Stimulated activated CD4-positive, alpha-beta T cell treated with anti-CD3 and anti-CD28 coated beads, Interleukin-1b, Interleukin-23, amount 100 ng/mL, for 1 hour (primary cell): Measurements from ENCODE around the gene KLHL30.

Source experiments
- DNase-seq, 2 donors: peaks; one replicate each; pipeline ENCODE4 v3.0.0-alpha.2; 2020; ENCODE audit warnings: low read depth in 2 of 2

The KLHL30 gene

GRCh38 chr2:238144262-238144661, 5.8 kb downstream of the KLHL30 start:
- no peak for DNase-seq

DNA sequence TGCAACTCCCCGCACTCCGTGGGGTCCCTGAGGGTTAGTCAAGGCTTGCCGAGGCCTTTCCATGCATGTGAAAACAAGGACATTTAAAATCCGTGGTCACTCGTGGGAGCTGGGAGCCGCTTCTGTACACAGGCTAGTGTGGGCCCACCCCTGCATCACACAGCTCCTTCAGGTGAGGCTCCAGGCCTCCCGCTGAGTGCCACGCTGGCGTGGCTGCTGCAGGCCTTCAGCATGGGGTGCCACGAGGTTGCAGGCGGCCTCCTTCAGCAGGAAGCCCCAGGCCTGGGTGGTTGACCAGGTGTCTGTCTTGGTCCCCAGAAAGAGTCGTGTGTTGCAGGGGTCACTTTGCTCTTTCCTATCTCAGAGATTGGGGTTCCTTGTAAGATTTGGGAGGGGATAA, 6.6 kb downstream of the KLHL30 start:
- no peak for DNase-seq

GRCh38 chr2:238145851-238146250, 7.4 kb downstream of the KLHL30 start:
- no peak for DNase-seq

DNA sequence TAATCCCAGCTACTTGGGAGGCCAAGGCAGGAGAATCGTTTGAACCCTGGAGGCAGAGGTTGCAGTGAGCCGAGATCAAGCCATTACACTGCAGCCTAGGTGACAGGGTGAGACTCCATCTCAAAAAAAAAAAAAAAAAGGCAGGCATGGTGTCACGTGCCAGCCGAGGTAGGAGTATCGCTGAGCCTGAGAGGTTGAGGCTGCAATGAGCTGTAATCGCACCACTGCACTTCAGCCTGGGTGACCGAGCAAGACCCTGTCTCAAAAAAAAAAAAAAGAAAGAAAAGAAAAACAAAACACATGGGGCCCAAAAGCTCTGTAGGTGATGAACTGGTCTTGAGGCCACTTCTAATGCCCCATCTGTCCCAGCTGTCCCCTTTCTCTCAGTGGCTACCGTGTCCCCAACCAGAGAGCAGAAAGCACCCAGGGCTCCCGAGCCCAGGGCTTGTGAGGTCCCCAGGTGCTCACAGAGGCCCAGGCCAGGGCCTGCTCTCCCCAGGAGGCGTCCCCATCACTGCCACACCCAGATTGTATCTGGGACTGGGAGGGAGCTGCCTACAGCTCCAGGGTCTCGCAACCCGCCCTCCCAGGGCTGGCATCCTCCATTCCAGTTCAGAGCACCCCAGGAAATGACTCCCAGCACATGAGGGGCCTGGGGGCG, 8.5 kb downstream of the KLHL30 start:
- DNase-seq, result no peak

GRCh38 chr2:238148981-238149380, 10.5 kb downstream of the KLHL30 start:
- DNase-seq, result no peak

DNA sequence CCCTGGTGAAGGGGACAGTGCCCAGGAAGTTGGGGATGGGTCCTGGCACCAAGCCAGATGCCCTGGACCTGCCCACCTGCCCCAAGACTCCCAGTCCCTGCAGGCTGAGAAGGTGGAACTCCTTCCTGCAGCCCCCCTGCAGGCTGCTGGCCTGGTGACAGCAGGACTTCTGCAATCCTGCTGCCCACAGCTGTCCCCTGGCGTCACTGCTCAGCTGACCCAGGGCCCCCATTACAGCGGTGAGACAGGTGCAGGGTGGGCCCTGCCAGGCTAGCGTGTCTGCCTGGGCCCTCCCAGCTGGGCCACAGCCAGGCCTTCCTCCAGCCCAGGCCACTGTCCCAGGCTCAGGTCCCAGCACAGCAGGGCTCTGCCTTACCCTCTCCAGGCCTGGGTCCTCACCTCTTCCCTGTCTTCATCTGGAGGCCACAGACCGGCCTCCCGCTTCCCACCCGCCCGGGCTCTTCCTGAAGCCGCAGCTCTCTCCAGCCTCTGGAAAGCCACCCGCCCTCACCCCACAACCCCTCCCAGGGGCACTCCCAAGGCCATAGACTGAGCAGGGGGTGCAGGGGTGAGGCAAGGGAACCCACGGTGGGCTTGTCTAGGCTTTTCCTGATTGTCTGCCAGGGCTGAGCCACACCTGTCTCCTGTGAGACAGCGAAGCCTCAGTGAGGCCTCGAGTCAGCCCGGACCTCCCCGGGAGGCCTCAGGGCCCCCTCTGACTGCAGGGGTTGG, 11.5 kb downstream of the KLHL30 start:
- DNase-seq, result no peak

- no peak for DNase-seq
Observed at GRCh38 chr2:238150686-238151085, 12.2 kb downstream of the KLHL30 start.

DNA sequence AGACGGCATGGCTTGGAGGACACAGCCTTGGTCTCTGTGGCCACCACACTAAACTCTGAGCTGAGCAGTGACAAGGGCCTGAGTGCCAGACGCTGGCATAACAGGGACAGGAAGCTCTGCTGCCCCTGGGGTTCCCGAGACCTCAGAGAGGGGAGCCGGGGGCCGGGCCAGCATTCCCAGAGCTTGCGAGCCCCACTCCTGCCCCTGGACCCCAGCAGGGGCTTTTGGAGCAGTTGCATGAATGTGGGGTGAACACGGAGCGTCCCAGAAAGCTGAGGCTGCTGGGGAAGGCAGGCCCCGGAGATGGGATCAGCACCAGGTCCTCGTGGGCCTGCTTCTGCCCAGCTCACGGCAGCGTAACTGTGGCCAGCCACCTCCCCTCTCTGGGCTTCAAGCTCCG, 12.7 kb downstream of the KLHL30 start:
- DNase-seq, result no peak

DNA sequence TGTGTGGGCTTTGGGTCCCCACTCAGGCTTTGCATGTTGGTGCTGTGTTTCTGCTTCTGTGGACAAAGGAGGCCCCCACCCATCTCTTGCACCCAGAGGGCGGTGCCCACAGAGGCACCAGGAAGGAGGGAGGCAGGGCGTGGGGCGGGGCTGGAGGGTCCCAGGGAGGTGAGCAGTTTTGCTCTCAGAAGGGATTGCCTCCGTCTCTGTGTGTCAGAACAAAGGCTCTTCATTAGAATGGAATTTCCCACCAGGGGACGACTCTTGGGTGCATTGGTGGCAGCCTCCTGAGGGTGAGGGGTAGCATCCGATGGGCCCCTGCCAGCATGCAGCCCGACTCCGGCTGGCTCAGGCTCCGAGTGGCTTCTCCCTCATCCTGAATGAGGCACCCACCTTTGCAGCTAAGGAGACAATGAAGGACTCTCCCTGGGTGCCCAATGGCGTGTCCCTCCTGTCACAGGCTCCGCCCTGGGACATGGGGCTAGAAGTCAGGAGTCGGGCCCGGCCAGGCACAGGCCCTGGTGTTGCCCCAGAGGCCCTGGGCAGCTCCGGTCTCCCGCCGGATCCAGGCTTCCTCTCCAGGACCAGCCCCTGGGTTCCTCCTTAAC, 13.3 kb downstream of the KLHL30 start:
- DNase-seq, result no peak

DNA sequence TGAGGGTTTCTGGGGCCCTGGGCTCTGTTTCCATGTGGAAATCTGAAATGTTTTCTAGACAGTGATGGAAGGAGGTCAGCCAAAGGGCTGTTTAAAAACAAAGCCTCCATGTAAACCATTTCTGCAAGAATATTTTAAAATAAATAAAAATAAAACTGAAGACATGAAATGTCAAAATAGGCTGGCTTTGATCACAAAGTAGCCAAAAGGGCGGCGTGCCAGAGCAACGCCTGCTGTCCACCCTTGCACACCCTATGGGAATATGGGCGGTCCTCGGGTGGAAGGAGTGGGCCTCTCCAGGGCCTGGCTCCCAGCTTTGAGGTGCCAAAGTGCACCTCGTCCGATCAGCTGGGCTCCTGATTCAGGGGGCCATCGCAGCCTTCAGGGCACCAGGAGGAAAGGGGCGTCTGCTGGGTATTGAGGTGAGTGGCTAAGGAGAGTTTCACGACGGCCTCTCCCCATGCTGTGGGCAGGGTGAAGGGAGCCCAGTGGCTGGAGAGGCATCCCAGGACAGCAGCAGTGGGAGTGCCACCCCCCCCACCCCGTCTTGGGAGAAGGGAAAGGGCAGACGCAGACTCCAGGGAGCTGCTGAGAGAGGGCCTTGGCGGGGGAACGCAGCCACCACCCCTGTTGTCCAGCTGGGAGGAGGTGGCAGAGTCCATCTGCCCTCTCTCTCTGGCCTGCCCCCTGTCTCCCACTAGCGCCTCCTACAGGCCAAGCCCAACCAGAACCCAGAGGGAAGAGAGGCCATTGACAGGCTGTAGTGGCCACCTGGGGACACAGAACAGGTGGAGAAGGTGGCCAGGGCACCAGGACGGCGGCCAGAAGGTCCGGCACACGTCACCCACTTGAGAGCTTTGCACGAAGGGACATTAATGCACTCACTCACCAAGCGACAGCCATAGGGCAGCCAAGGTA, 14.6 kb downstream of the KLHL30 start:
- DNase-seq, result no peak

GRCh38 chr2:238154570-238154969, 16.1 kb downstream of the KLHL30 start:
- DNase-seq, result no peak

DNA sequence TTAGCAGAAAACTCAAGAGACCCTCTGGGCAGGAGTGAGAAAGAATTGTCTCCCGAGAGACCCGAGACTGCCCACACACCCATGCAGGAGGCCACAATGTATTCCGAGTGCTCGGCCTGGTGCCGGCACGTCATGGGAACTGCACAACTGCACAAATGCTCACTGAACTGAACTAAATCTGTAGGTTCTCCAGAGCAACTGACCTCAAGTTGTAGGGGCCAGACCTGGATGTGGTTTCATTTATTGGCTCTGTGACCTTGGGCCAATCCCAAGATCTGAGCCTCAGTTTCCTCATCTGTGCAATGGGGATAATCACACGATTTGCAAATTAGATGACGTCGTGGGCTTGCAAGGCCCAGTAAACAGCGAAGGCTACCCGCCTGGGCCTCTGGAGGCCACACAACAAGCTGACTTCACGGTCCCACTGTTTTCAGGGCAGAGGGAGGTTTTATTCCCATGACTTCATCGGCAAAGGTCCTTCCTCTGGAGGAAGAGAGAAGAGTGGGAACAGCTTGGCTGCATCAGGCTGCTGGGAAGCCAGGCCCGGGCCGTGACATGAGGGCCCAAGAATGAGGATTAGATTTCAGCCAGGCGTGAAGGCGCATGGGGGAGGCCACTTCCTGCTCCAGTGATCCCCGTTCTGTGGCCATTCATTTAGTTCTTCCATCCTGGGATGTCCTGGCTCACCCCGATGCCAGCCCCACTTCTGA, 16.7 kb downstream of the KLHL30 start:
- no peak for DNase-seq

- DNase-seq, result no peak
Observed at GRCh38 chr2:238155761-238156694, 17.6 kb downstream of the KLHL30 start.

GRCh38 chr2:238157506-238158017, 19.1 kb downstream of the KLHL30 start:
- DNase-seq, result no peak

GRCh38 chr2:238158018-238158508, 19.6 kb downstream of the KLHL30 start:
- no peak for DNase-seq

GRCh38 chr2:238158509-238159070, 20.1 kb downstream of the KLHL30 start, which contains the start of gene ERFE:
Gene ERFE, plus strand, starts transcription at chr2:238158970. Its CDS starts 38 bp downstream, at chr2:238159008.
- peak in 1 of 2 donors; percentile 31 for DNase-seq

DNA sequence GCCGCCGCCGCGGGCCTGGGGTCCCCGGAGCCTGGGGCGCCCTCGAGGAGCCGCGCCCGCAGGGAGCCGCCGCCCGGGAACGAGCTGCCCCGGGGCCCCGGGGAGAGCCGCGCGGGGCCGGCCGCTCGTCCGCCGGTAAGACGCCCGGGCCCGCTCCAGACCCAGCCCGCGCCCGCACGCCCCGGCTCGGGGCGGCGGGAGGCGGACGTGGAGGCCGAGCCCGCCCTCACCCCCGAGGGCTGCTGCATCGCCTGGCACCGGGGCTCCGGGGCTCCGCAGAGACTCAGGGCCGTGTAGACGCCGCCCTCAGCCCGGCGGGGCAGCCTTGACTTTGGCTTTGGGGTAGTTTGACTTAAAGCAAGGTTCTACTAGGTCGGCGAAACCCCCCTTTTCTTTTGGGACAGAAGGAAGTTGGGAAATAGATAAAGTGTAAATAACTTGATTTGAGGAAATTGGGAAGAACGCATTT, 20.6 kb downstream of the KLHL30 start:
- no peak for DNase-seq

DNA sequence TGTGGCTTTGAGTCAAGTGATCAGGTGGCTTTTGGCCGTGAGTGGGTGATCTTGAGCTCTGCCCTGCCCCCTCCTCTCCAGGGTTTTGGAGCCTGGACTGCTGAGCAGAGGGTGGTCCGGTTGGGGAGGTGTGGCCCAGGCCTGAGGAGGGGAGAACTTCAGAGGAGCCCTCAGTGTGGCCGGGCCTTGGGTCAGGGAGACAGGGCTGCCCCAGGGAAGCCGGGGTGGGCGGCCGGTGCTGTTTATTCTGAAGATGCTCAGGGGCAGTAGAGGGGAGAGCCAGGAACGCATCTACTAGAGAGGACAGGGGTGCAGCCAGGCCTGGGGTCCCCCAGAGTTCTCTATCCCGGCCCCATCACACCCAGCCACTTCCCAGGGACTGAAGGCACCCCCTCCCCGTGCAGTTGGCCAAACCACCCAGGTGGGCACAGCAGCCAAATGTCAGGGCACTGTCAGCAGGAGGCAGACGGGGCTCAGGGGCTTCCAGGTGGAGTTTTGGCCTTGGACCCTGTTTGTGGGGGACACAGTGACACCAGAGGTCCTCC, 21.3 kb downstream of the KLHL30 start:
- no peak for DNase-seq
